H1 (cell line): ENCODE results near the gene GDPD5. TPM values are rescaled to one million over a fixed set of nuclear protein-coding genes. Genes with fewer than 3 reads are reported as not detected.
A peak's percentile ranks its signal among the peaks of the same experiment; 100 is the strongest.

Experiments used
- CTCF ChIA-PET: fragments of 300-600 bp; sonication (Branson Sonifier 250); formaldehyde crosslinking; loops from one replicate; lab custom pipeline; 2021; ENCODE audit not compliant: partially characterized antibody; lab: Charles Lee
- POLR2A ChIA-PET: fragments of 300-600 bp; sonication (Branson Sonifier 250); formaldehyde crosslinking; loops from one replicate; lab custom pipeline; 2021; ENCODE audit warnings: inconsistent platforms; ENCODE audit not compliant: partially characterized antibody; lab: Charles Lee
- DNase-seq, 2 experiments: peaks; one replicate each; pipeline versions ENCODE4 v3.0.0 to v3.0.0-alpha.2; 2010 to 2022; ENCODE audit warnings: low spot score in 2 of 2, low read depth in 1 of 2, mixed read lengths in 1 of 2
- FAIRE-seq: peaks from 2 replicates; lab custom pipeline; 2011; peaks lifted over from hg19 to GRCh38; lab: Jason Lieb, UNC
- H2AFZ ChIP-seq: 2 replicates; pipeline ENCODE4 v1.8.1; 2012; ENCODE audit warnings: low read length, inconsistent platforms
- H2AK5ac ChIP-seq: 2 replicates; pipeline ENCODE4 v1.6.1; 2013; ENCODE audit warnings: low read depth, low read length
- H2BK120ac ChIP-seq: replicated peaks from 2 replicates; pipeline ENCODE3; 2013; ENCODE audit warnings: low read depth, low read length, inconsistent platforms
- H2BK12ac ChIP-seq: 2 replicates; pipeline ENCODE4 v1.6.1; 2013; ENCODE audit warnings: low read depth, low read length
- H2BK15ac ChIP-seq: 2 replicates; pipeline ENCODE4 v1.6.1; 2013; ENCODE audit warnings: low read length
- H2BK20ac ChIP-seq: 2 replicates; pipeline ENCODE4 v1.6.1; 2013; ENCODE audit warnings: low read length
- H2BK5ac ChIP-seq: 2 replicates; pipeline ENCODE4 v1.6.1; 2013; ENCODE audit warnings: low read depth, low read length
- H3K14ac ChIP-seq: 2 replicates; pipeline ENCODE4 v1.6.1; 2013; ENCODE audit warnings: inconsistent platforms; ENCODE audit not compliant: insufficient read length
- H3K18ac ChIP-seq: 2 replicates; pipeline ENCODE4 v1.6.1; 2013; ENCODE audit warnings: low read length; ENCODE audit errors: extremely low read depth
- H3K23ac ChIP-seq: 2 replicates; pipeline ENCODE4 v1.6.1; 2013; ENCODE audit warnings: inconsistent platforms; ENCODE audit not compliant: insufficient read length
- H3K23me2 ChIP-seq: 2 replicates; pipeline ENCODE4 v1.6.1; 2013; ENCODE audit warnings: low read depth, low read length
- H3K27ac ChIP-seq: 2 replicates; pipeline ENCODE4 v1.6.1; 2011; ENCODE audit warnings: low read depth, low read length, inconsistent platforms
- H3K27me3 ChIP-seq, 4 experiments: replicated peaks in 1 of 4; 1 replicate in 1 of 4; 2 replicates in 3 of 4; pipeline versions ENCODE4 v1.6.1 to v1.8.1; 2011 to 2013; ENCODE audit warnings: low read length in 3 of 4, mild to moderate bottlenecking in 3 of 4, inconsistent platforms in 2 of 4, mixed read lengths in 2 of 4, moderate library complexity in 1 of 4; ENCODE audit not compliant: control insufficient read depth in 3 of 4, insufficient read depth in 3 of 4; ENCODE audit errors: extremely low read depth in 1 of 4
- H3K36me3 ChIP-seq, 4 experiments: 2 replicates each; pipeline versions ENCODE4 v1.6.1 to v1.8.1; 2011 to 2013; ENCODE audit warnings: mild to moderate bottlenecking in 4 of 4, low read length in 3 of 4, moderate library complexity in 2 of 4, control low read depth in 1 of 4, inconsistent platforms in 1 of 4; ENCODE audit not compliant: insufficient read depth in 4 of 4, control insufficient read depth in 2 of 4
- H3K4ac ChIP-seq: replicated peaks from 2 replicates; pipeline ENCODE3; 2013; ENCODE audit warnings: low read length, low read depth, mixed read lengths, inconsistent platforms; ENCODE audit not compliant: insufficient read length
- H3K4me1 ChIP-seq, 4 experiments: replicated peaks in 1 of 4; 1 replicate in 1 of 4; 2 replicates in 3 of 4; pipeline versions ENCODE4 v1.6.1 to v1.8.1; 2011 to 2013; ENCODE audit warnings: low read length in 3 of 4, inconsistent platforms in 2 of 4, mixed read lengths in 1 of 4; ENCODE audit not compliant: insufficient read depth in 4 of 4, control insufficient read depth in 3 of 4
- H3K4me2 ChIP-seq, 2 experiments: 2 replicates each; pipeline versions ENCODE4 v1.6.1 to v1.8.1; 2011 to 2013; ENCODE audit warnings: low read depth in 2 of 2, low read length in 2 of 2, control low read depth in 1 of 2, inconsistent platforms in 1 of 2, mild to moderate bottlenecking in 1 of 2; ENCODE audit not compliant: insufficient read depth in 1 of 2
- H3K4me3 ChIP-seq, 4 experiments: fragments of 200-600, 300-600 bp in 1 of 4; sonication (generic), shearing (Covaris generic), sonication (Bioruptor Twin) in 1 of 4; 2 replicates each; pipeline versions ENCODE4 v1.5.1 to v1.8.1; 2011 to 2016; ENCODE audit warnings: low read length in 4 of 4, low read depth in 3 of 4, control low read depth in 2 of 4, inconsistent platforms in 2 of 4, mild to moderate bottlenecking in 2 of 4, mixed read lengths in 1 of 4, moderate library complexity in 1 of 4; ENCODE audit not compliant: insufficient read depth in 2 of 4; ENCODE audit errors: extremely low read depth in 1 of 4
- H3K56ac ChIP-seq: replicated peaks from 2 replicates; pipeline ENCODE3; 2013; ENCODE audit warnings: low read depth, mild to moderate bottlenecking, mixed read lengths, low read length, inconsistent platforms; ENCODE audit not compliant: insufficient read length
- H3K79me1 ChIP-seq: 2 replicates; pipeline ENCODE4 v1.6.1; 2013; ENCODE audit warnings: low read depth, low read length, control low read depth
- H3K79me2 ChIP-seq, 2 experiments: 2 replicates each; pipeline versions ENCODE4 v1.6.1 to v1.8.1; 2012 to 2013; ENCODE audit warnings: low read length in 2 of 2, mild to moderate bottlenecking in 2 of 2, inconsistent platforms in 1 of 2; ENCODE audit not compliant: insufficient read depth in 2 of 2, control insufficient read depth in 1 of 2
- H3K9ac ChIP-seq, 4 experiments: replicated peaks in 1 of 4; 1 replicate in 1 of 4; 2 replicates in 3 of 4; pipeline versions ENCODE4 v1.6.1 to v1.8.1; 2011 to 2013; ENCODE audit warnings: low read depth in 3 of 4, low read length in 3 of 4, control low read depth in 2 of 4, mild to moderate bottlenecking in 2 of 4, moderate library complexity in 2 of 4, inconsistent platforms in 1 of 4; ENCODE audit errors: extremely low read depth in 1 of 4
- H3K9me3 ChIP-seq, 2 experiments: 2 replicates each; pipeline versions ENCODE4 v1.6.1 to v1.8.1; 2012 to 2013; ENCODE audit warnings: mild to moderate bottlenecking in 2 of 2, moderate library complexity in 2 of 2, control low read depth in 1 of 2, inconsistent platforms in 1 of 2, low read depth in 1 of 2, low read length in 1 of 2, mixed read lengths in 1 of 2; ENCODE audit not compliant: insufficient read depth in 2 of 2
- H4K20me1 ChIP-seq, 2 experiments: replicated peaks in 1 of 2; 2 replicates each; pipeline versions ENCODE3 to v1.8.1; 2011 to 2013; ENCODE audit warnings: inconsistent platforms in 2 of 2, low read length in 2 of 2, mild to moderate bottlenecking in 1 of 2; ENCODE audit not compliant: insufficient read depth in 2 of 2, control insufficient read depth in 1 of 2
- H4K5ac ChIP-seq: 2 replicates; pipeline ENCODE4 v1.6.1; 2013; ENCODE audit warnings: low read length, low read depth, mixed read lengths, inconsistent platforms; ENCODE audit not compliant: insufficient read length
- H4K8ac ChIP-seq: 2 replicates; pipeline ENCODE4 v1.8.0; 2013; ENCODE audit warnings: mild to moderate bottlenecking, moderate library complexity, low read length, inconsistent platforms; ENCODE audit not compliant: insufficient read depth; ENCODE audit errors: extremely low read depth
- H4K91ac ChIP-seq: replicated peaks from 2 replicates; pipeline ENCODE3; 2013; ENCODE audit warnings: low read length, mixed read lengths, inconsistent platforms; ENCODE audit not compliant: insufficient read length
- EGR1 ChIP-seq: IDR thresholded peaks from 2 replicates; pipeline ENCODE4 v1.6.1; 2011; ENCODE audit warnings: low read depth, low read length, borderline replicate concordance
- EP300 ChIP-seq, 2 experiments: IDR thresholded peaks; 1 replicate in 1 of 2; 2 replicates in 1 of 2; pipeline ENCODE4 v1.6.1; 2011 to 2012; ENCODE audit warnings: low read depth in 2 of 2, low read length in 2 of 2, mild to moderate bottlenecking in 2 of 2, borderline replicate concordance in 1 of 2, inconsistent platforms in 1 of 2, moderate library complexity in 1 of 2
- KDM5A ChIP-seq: fragments of 200-600 bp; IDR thresholded peaks from 2 replicates; pipeline ENCODE4 v1.7.1; 2012; ENCODE audit warnings: mild to moderate bottlenecking, low read length, inconsistent platforms, mixed read lengths
- RAD21 ChIP-seq, 2 experiments: IDR thresholded peaks in 1 of 2; conservative IDR thresholded peaks in 1 of 2; 2 replicates each; pipeline ENCODE4 v1.6.1; 2011; ENCODE audit warnings: low read depth in 2 of 2, low read length in 2 of 2, improper control_type of control experiment in 1 of 2, inconsistent platforms in 1 of 2, mild to moderate bottlenecking in 1 of 2, moderate library complexity in 1 of 2
- RNF2 ChIP-seq: fragments of 200-900, 300-1000 bp; sonication (generic); IDR thresholded peaks from 2 replicates; pipeline ENCODE4 v1.7.1; 2016; ENCODE audit warnings: borderline replicate concordance, low read depth, mild to moderate bottlenecking, antibody characterized with exemption, low read length; ENCODE audit not compliant: poor library complexity, severe bottlenecking; ENCODE audit errors: missing control alignments
- SP4 ChIP-seq: IDR thresholded peaks from 2 replicates; pipeline ENCODE4 v1.6.1; 2012; ENCODE audit warnings: low read length, inconsistent platforms
- TAF7 ChIP-seq: optimal IDR thresholded peaks from 2 replicates; pipeline ENCODE3; 2011; ENCODE audit warnings: low read depth, mild to moderate bottlenecking, inconsistent platforms, low read length, moderate library complexity, borderline replicate concordance
- TBP ChIP-seq: IDR thresholded peaks from 2 replicates; pipeline ENCODE4 v1.6.1; 2011; ENCODE audit warnings: low read depth, low read length, improper control_type of control experiment
- TCF12 ChIP-seq: IDR thresholded peaks from 2 replicates; pipeline ENCODE4 v1.6.1; 2011; ENCODE audit warnings: low read depth, mild to moderate bottlenecking, low read length
- WGBS, 2 experiments: shearing (Covaris generic) in 1 of 2; methylation state at CpG; one replicate each; pipeline versions ENCODE4 v1.1.6 to v1.1.7; 2013 to 2015; ENCODE audit warnings: low lambda C conversion rate in 2 of 2, mixed read lengths in 2 of 2, inconsistent platforms in 1 of 2, low coverage in 1 of 2, missing lambda C conversion rate in 1 of 2; ENCODE audit not compliant: insufficient replicate concordance in 2 of 2, insufficient coverage in 1 of 2, insufficient read length in 1 of 2; ENCODE audit errors: extremely low coverage in 1 of 2, missing lambda C conversion rate in 1 of 2; 5-methylcytosine and 5-hydroxymethylcytosine counted together
- polyA plus RNA-seq, 7 experiments: library from polyadenylated mRNA; depleted of rRNA in 3 of 7; stranded (reverse) in 5 of 7; unstranded in 2 of 7; fragments of >200 nt in 5 of 7; fragments of 200-250 nt in 2 of 7; gene quantifications; 1 replicate in 5 of 7; 2 replicates in 1 of 7; 4 replicates in 1 of 7; pipeline versions ENCODE4 v1.2.1 to v1.2.3, GENCODE V29; 2011 to 2013; ENCODE audit warnings: missing spikeins in 2 of 7, mixed read lengths in 2 of 7
- total RNA-seq: library from RNA; stranded (reverse); fragmentation: NEBNext Ultra II Directional; extraction: Animal tissue kit (Norgen Biotek cat#: 25700); gene quantifications from 2 replicates; pipeline ENCODE4 v1.2.1, GENCODE V29; 2021

GDPD5 gene
- total and polyA plus RNA-seq, 2 of the 8 experiments (the other 6 are each of a cell fraction or from before 2014, with no cell fraction given): 7.8 to 8.6 TPM

DNA sequence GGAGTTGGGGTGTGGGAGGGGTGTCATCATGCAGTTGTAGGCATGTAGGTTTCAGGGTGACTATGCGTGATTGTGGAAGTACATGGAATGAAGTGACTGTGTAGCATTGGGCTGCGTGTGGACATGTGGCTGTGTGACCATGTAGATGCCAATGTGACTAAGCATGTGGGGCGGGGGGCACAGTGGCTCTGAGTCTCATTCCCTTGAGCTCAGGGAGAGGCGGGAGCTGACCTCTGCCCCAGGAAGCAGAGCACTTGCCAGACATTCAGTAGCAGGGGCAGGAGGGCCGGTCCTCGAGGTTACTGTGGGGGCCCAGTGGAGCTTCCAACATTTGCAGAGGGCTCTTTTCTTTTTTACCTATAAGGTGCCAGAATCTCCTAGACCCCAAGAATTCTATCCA lies 92.3 kb downstream of the GDPD5 start:
- Histone ChIP-seq H3K9me3 (peaks cover 9 to 17% of the 10 kb centered on the region in 2 experiments; a peak in 3 of 4 replicates), H3K23me2 (peaks cover 8% of the 10 kb centered on the region; the same call in 1 of the 2 replicates), H3K56ac (peak overlapping the region; percentile 42), H3K23ac (no peak overlapping the region), H3K4me3 (peak overlapping the region in 2 of 4 experiments; percentile 23 to 54; a peak in 2 of 8 replicates), H4K20me1 (peaks cover 4 to 5% of the 10 kb centered on the region in 2 experiments), H4K8ac (no peak overlapping the region; the same call in 1 of the 2 replicates), H3K14ac (no peak overlapping the region), H3K79me1 (no peaks in the 10 kb centered on the region), H2BK120ac (no peak overlapping the region), H3K4me1 (peaks cover 0 to 20% (median 12%) of the 10 kb centered on the region in 4 experiments; a peak in 6 of 7 replicates), H2AK5ac (0 out of 2 replicates have a peak overlapping the region, but pooled peaks have one; percentile 93), H3K27me3 (peaks cover 40 to 56% (median 51%) of the 10 kb centered on the region in 4 experiments), H3K9ac (no peak overlapping the region), H2BK15ac (peak overlapping the region; percentile 34; the same call in 1 of the 2 replicates), H2BK12ac (peak overlapping the region; percentile 62; the same call in 1 of the 2 replicates), H3K27ac (no peak overlapping the region), H2BK20ac (0 out of 2 replicates have a peak overlapping the region, but pooled peaks have one; percentile 16), H3K4me2 (peak overlapping the region; percentile 75 to 83; a peak in 3 of 4 replicates), H3K36me3 (peaks cover 0 to 17% (median 0%) of the 10 kb centered on the region in 4 experiments; a peak in 3 of 8 replicates), H2BK5ac (no peak overlapping the region), H3K4ac (peak overlapping the region; percentile 57), H4K5ac (no peak overlapping the region), H3K79me2 (no peaks in the 10 kb centered on the region), H4K91ac (peak overlapping the region; percentile 92), H2AFZ (peak overlapping the region; percentile 12; the same call in 1 of the 2 replicates), H3K18ac (peak overlapping the region; percentile 60; the same call in 1 of the 2 replicates)
- WGBS, 2 experiments: 79% methylated on average over 6 of the region's 6 CpGs; no CpG with 5 or more reads in 1 of the 2 experiments
- DNase-seq (no peak), FAIRE-seq (no peak)
- CTCF ChIA-PET: interaction anchor here (0.5 to 13.1 kb wide), 14 partner anchors 8 to 449 kb away, joined by 3 to 133 read pairs (median 5); partner anchors contain the start of gene GDPD5
- POLR2A ChIA-PET: interaction anchor here (0.8 to 27.9 kb wide), 6 partner anchors 20 to 143 kb away, joined by 3 to 570 read pairs (median 3); partner anchors contain the start of genes RPS3 and SERPINH1
- TF ChIP-seq TCF12 (no peak), SP4 (no peak), RAD21 (IDR thresholded peaks at IDR 0.05 in 1 of 2, conservative IDR thresholded peaks at IDR 0.05 in 1 of 2; ENCODE audit: low read depth in 2 of 2, low read length in 2 of 2) (no peak), EP300 (IDR thresholded peaks at IDR 0.05; ENCODE audit: borderline replicate concordance in 1 of 2, low read depth in 2 of 2, low read length in 2 of 2) (no peak), KDM5A (no peak), EGR1 (no peak), RNF2 (no peak), TAF7 (no peak), TBP (no peak)
